WTC11 (cell line): ENCODE data around the gene TTR. TPM values are rescaled to one million over a fixed set of nuclear protein-coding genes. Genes with fewer than 3 reads are reported as not detected.

Source experiments
- ATAC-seq: fragments of 200-7000 bp; cut with Tn5 transposase; 2 replicates; pipeline ENCODE4 v1.10.0; 2021; ENCODE audit warnings: mild to moderate bottlenecking, moderate library complexity
- CTCF ChIA-PET: fragments of 300-600 bp; sonication (Branson Sonifier 250); formaldehyde crosslinking; loops from one replicate; lab custom pipeline; 2021; ENCODE audit warnings: antibody characterized with exemption; lab: Charles Lee
- POLR2A ChIA-PET: fragments of 350-600 bp; sonication (Branson Sonifier 250); formaldehyde crosslinking; loops from one replicate; lab custom pipeline; 2021; ENCODE audit warnings: antibody characterized with exemption; lab: Charles Lee
- DNase-seq: peaks from one replicate; pipeline ENCODE4 v3.0.0; 2021; ENCODE audit warnings: low spot score
- H3K27ac Mint-ChIP-seq: 2 replicates; pipeline ENCODE4 v1.8.0; 2021; ENCODE audit warnings: mixed read lengths
- H3K27me3 Mint-ChIP-seq: 2 replicates; pipeline ENCODE4 v1.8.0; 2021; ENCODE audit warnings: low read depth, mild to moderate bottlenecking, moderate library complexity, mixed read lengths
- H3K36me3 Mint-ChIP-seq: 2 replicates; pipeline ENCODE4 v1.8.0; 2021; ENCODE audit warnings: mixed read lengths
- H3K4me1 Mint-ChIP-seq: 2 replicates; pipeline ENCODE4 v1.8.0; 2022; ENCODE audit warnings: mixed read lengths
- H3K4me3 Mint-ChIP-seq: 2 replicates; pipeline ENCODE4 v1.8.0; 2021; ENCODE audit warnings: mild to moderate bottlenecking, moderate library complexity, mixed read lengths
- H3K9me3 Mint-ChIP-seq: 2 replicates; pipeline ENCODE4 v1.8.0; 2021; ENCODE audit warnings: mixed read lengths
- ATF6 ChIP-seq: sonication (generic); formaldehyde crosslinking; IDR thresholded peaks from 2 replicates; pipeline ENCODE4 v1.8.1; 2023; ENCODE audit warnings: mild to moderate bottlenecking, missing genetic modification reagents
- NFATC4 ChIP-seq: fragments of 250-450 bp; sonication (Bioruptor Pico); IDR thresholded peaks from 2 replicates; pipeline ENCODE4 v1.9.0; 2021; ENCODE audit warnings: mild to moderate bottlenecking
- NR1H2 ChIP-seq: sonication (generic); formaldehyde crosslinking; IDR thresholded peaks from 2 replicates; pipeline ENCODE4 v1.9.0; 2021; ENCODE audit warnings: mild to moderate bottlenecking, moderate library complexity, missing genetic modification reagents
- PRDM15 ChIP-seq: sonication (generic); formaldehyde crosslinking; IDR thresholded peaks from 2 replicates; pipeline ENCODE4 v1.8.0; 2022; ENCODE audit warnings: missing genetic modification reagents
- SOX15 ChIP-seq: fragments of 250-450 bp; sonication (Bioruptor Pico); IDR thresholded peaks from 2 replicates; pipeline ENCODE4 v1.9.0; 2021; ENCODE audit warnings: mild to moderate bottlenecking
- TCF7 ChIP-seq: sonication (generic); formaldehyde crosslinking; IDR thresholded peaks from 2 replicates; pipeline ENCODE4 v1.8.0; 2022; ENCODE audit warnings: mild to moderate bottlenecking, low read depth, missing genetic modification reagents, moderate library complexity
- USF2 ChIP-seq: sonication (generic); formaldehyde crosslinking; IDR thresholded peaks from 2 replicates; pipeline ENCODE4 v1.8.1; 2023; ENCODE audit warnings: mild to moderate bottlenecking, missing genetic modification reagents, moderate library complexity
- ZMAT4 ChIP-seq: fragments of 250-450 bp; sonication (Bioruptor Pico); IDR thresholded peaks from 2 replicates; pipeline ENCODE4 v1.9.0; 2021; ENCODE audit warnings: mild to moderate bottlenecking
- total RNA-seq: library from RNA; stranded (reverse); gene quantifications from 3 replicates; pipeline ENCODE4 v1.2.3, GENCODE V29; 2021
- TF ChIP-seq, protein P1 (sequence below): sonication (generic); formaldehyde crosslinking; IDR thresholded peaks from 2 replicates; pipeline ENCODE4 v1.8.0; 2022; ENCODE audit warnings: mild to moderate bottlenecking, missing genetic modification reagents
- TF ChIP-seq, protein P2 (sequence below): sonication (generic); formaldehyde crosslinking; conservative IDR thresholded peaks from 2 replicates; pipeline ENCODE4 v1.8.1; 2023; ENCODE audit warnings: mild to moderate bottlenecking, low read depth, missing genetic modification reagents, moderate library complexity
- TF ChIP-seq, protein P3 (sequence below): sonication (generic); formaldehyde crosslinking; IDR thresholded peaks from 2 replicates; pipeline ENCODE4 v1.8.0; 2023; ENCODE audit warnings: mild to moderate bottlenecking, missing genetic modification reagents

TTR gene
- total RNA-seq, 1 experiment from 2014 or later = 1.0 TPM

DNA sequence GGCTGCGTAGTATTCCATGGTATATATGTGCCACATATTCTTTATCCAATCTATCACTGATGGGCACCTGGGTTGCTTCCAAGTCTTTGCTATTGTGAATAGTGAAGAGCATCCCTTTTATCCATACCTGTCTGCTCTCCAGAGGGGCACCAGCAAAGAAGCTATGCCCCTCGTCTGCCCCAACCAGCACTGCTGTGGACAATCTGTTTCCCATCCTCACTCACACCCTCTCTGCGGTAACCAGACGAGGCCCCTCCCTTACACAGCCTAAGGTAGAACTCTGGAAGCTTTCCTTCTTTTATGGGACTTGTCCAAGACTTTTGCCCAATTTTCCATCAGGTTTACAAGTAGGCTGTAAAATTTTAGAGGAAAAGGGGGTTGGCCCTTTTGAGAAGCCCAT, 24.9 kb downstream of the TTR start (continued):
- TF ChIP-seq, protein P1, sequence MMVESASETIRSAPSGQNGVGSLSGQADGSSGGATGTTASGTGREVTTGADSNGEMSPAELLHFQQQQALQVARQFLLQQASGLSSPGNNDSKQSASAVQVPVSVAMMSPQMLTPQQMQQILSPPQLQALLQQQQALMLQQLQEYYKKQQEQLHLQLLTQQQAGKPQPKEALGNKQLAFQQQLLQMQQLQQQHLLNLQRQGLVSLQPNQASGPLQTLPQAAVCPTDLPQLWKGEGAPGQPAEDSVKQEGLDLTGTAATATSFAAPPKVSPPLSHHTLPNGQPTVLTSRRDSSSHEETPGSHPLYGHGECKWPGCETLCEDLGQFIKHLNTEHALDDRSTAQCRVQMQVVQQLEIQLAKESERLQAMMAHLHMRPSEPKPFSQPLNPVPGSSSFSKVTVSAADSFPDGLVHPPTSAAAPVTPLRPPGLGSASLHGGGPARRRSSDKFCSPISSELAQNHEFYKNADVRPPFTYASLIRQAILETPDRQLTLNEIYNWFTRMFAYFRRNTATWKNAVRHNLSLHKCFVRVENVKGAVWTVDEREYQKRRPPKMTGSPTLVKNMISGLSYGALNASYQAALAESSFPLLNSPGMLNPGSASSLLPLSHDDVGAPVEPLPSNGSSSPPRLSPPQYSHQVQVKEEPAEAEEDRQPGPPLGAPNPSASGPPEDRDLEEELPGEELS (CRISPR knock-in tag) = no peak
- TF ChIP-seq NR1H2 (CRISPR knock-in tag) = no peak
- TF ChIP-seq, protein P2, sequence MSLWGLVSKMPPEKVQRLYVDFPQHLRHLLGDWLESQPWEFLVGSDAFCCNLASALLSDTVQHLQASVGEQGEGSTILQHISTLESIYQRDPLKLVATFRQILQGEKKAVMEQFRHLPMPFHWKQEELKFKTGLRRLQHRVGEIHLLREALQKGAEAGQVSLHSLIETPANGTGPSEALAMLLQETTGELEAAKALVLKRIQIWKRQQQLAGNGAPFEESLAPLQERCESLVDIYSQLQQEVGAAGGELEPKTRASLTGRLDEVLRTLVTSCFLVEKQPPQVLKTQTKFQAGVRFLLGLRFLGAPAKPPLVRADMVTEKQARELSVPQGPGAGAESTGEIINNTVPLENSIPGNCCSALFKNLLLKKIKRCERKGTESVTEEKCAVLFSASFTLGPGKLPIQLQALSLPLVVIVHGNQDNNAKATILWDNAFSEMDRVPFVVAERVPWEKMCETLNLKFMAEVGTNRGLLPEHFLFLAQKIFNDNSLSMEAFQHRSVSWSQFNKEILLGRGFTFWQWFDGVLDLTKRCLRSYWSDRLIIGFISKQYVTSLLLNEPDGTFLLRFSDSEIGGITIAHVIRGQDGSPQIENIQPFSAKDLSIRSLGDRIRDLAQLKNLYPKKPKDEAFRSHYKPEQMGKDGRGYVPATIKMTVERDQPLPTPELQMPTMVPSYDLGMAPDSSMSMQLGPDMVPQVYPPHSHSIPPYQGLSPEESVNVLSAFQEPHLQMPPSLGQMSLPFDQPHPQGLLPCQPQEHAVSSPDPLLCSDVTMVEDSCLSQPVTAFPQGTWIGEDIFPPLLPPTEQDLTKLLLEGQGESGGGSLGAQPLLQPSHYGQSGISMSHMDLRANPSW = no peak
- TF ChIP-seq, protein P3, sequence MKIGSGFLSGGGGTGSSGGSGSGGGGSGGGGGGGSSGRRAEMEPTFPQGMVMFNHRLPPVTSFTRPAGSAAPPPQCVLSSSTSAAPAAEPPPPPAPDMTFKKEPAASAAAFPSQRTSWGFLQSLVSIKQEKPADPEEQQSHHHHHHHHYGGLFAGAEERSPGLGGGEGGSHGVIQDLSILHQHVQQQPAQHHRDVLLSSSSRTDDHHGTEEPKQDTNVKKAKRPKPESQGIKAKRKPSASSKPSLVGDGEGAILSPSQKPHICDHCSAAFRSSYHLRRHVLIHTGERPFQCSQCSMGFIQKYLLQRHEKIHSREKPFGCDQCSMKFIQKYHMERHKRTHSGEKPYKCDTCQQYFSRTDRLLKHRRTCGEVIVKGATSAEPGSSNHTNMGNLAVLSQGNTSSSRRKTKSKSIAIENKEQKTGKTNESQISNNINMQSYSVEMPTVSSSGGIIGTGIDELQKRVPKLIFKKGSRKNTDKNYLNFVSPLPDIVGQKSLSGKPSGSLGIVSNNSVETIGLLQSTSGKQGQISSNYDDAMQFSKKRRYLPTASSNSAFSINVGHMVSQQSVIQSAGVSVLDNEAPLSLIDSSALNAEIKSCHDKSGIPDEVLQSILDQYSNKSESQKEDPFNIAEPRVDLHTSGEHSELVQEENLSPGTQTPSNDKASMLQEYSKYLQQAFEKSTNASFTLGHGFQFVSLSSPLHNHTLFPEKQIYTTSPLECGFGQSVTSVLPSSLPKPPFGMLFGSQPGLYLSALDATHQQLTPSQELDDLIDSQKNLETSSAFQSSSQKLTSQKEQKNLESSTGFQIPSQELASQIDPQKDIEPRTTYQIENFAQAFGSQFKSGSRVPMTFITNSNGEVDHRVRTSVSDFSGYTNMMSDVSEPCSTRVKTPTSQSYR = no peak
- TF ChIP-seq PRDM15 = no peak
- no peak for TF ChIP-seq ATF6 (CRISPR knock-in tag)
- no peak for TF ChIP-seq NFATC4
- TF ChIP-seq SOX15 (CRISPR knock-in tag) = no peak

- no peak for DNase-seq
- POLR2A ChIA-PET = no interaction called here
- no peaks in the 10 kb centered on the region; the same call in 1 of the 2 replicates for H3K9me3 Mint-ChIP-seq
Measured at GRCh38 chr18:31617031-31617717, 25.5 kb downstream of the TTR start.

More at GRCh38 chr18:31617031-31617717, 25.5 kb downstream of the TTR start:
- ATAC-seq = no peak
- no peaks in the 10 kb centered on the region for H3K27me3 Mint-ChIP-seq
- no peak overlapping the region for H3K4me3 Mint-ChIP-seq
- H3K36me3 Mint-ChIP-seq = no peaks in the 10 kb centered on the region
- TF ChIP-seq ZMAT4 (CRISPR knock-in tag) = no peak
- TF ChIP-seq USF2 (CRISPR knock-in tag) = no peak
- TF ChIP-seq, protein P3 = no peak
- TF ChIP-seq, protein P2 = no peak
- TF ChIP-seq TCF7 (CRISPR knock-in tag) = no peak
- H3K27ac Mint-ChIP-seq = 0 out of 2 replicates have a peak overlapping the region, but pooled peaks have one; percentile 24
- H3K4me1 Mint-ChIP-seq = peaks cover 18% of the 10 kb centered on the region
- CTCF ChIA-PET = no interaction called here
